Kidney tubule cell (primary cell): ENCODE results near the gene ADGRD1.
"Not testable (repeated sequence)": the region's sequence is repeated elsewhere in the genome, so short reads cannot be mapped to it uniquely, and the experiment has no call there.

Source experiments
- DNase-seq: peaks from one replicate; pipeline ENCODE4 v3.0.0-alpha.2; 2018; ENCODE audit warnings: low spot score

Gene ADGRD1

GRCh38 chr12:131121705-131122405, 168.1 kb downstream of the ADGRD1 start:
- DNase-seq = no peak

GRCh38 chr12:131122631-131123030, 168.9 kb downstream of the ADGRD1 start:
- DNase-seq = no peak

GRCh38 chr12:131123817-131124216, 170.1 kb downstream of the ADGRD1 start:
- DNase-seq = no peak

DNA sequence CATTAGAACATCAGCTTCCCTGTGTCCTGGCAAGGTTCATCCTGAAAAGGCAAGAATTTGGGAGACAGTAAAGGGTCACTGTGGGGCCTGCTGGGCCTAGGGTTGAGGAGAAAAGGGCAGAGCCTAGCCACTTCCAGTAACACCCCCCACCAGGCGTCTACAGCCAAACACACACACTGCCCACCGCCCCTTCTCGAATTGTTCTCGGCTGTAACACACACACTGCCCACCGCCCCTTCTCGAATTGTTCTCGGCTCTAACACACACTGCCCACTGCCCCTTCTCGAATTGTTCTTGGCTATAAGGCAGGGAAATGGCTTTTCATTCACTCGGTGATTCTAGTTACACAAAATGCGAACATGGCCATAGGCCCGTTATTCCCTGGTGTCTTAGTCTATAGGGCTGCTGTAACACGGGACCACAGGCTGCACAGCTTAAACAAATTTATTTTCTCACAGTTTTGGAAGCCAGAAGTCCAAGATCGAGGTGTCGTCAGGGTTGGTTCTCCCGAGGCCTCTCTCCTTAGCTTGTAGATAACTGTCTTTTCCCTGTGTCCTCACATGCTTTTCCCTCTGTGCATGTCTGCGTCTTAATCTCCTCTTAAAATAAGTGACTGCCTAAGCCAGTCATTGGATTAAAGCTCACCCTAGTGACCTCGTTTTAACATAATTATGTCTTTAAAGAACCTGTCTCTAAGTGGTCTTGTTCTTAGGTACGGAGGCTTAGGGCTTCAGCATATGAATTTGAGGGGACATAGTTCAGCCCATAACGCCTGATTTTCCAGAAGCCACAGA, 171.0 kb downstream of the ADGRD1 start:
- no peak for DNase-seq

DNA sequence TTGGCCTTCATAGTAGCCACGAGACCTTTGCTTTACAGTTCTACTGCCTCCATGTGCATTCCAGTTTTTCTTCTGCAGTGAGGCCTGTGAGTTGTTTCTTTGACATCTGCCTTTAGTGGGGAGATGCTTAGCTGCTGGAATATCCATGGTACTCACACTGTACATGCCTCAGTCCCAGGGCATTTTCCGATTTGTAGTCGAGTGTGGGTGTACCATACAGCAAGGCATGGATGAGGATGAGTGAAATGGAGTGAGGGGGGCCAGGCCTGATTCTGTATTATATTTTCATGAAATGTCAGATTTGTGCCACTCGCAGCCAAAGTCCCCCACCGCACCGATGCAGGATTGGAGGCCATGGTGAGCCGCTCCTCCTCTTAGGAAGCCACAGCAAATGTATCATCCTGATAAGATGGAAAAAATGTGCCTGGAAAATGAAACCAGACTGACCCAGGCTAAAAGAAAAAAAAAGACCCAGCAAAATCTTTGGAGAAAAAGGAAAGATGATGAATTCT, 173.0 kb downstream of the ADGRD1 start:
- no peak for DNase-seq

- no peak for DNase-seq
These were observed 174.8 kb downstream of the ADGRD1 start for GRCh38 chr12:131128556-131128955.

- DNase-seq = not testable (repeated sequence)
These were observed 175.4 kb downstream of the ADGRD1 start for GRCh38 chr12:131128966-131129619.

GRCh38 chr12:131129839-131130238, 176.1 kb downstream of the ADGRD1 start:
- peak; percentile 85 for DNase-seq

GRCh38 chr12:131130311-131130911, 176.7 kb downstream of the ADGRD1 start:
- no peak for DNase-seq

GRCh38 chr12:131131077-131131807, 177.5 kb downstream of the ADGRD1 start:
- DNase-seq = no peak

DNA sequence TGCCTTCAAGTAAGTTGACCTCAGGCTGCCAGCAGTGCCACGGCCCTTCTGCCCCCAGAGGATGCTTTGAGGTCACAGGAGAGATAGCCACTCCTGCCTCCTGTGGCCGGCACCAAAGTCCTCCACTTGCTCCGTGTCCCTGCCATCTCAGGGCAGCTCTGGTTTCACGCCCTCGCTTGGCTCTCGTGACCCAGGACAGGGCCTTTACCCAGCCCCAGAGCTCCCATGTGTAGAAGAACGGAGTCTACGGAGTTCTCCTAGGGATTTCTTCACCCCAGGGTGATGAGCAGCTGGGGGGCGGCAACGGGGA, 178.1 kb downstream of the ADGRD1 start:
- no peak for DNase-seq

GRCh38 chr12:131132118-131132892, 178.6 kb downstream of the ADGRD1 start:
- peak; percentile 72 for DNase-seq

DNA sequence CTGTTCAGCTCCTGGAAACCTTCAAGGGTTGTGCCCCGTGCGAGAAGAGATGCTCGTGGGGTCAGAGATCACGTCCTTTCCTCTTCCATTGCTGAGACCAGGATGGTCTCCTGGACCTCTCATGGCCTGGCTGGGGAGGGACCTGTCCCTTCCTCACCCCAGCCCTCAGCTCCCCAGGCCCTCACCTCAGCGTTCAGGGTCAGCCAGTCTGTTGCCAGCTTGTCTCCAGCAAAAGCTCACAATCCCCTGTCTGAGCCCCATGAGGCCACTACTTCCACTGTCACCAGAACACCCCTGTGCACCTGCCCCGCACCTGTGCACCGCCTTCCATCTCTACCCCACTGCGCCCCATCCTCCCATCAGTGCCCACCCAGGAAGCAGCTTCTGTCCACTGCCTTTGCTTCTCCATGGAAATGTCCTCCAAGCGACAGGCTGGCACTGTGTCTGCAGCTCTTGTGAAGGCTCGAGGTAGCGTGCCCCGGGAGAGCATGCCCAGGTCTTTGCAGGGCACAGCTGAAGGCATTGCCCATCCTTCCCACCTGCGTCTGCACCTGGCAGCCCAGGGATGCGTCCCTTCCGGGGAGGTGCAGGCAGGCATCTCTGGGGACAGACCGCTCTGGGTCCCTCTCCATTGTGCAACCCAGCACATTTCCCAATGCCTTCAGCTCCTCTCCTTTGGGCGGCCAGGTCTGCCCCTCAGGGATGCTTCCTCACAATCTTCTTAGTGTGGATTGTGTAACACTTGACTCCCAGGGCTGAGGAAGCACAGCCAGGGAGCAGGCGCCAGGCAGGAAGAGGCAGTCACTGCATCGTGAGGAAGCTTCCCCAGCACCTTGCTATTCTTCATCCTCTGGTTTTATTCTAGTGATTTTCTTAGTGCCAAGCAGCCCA, 179.6 kb downstream of the ADGRD1 start:
- no peak for DNase-seq

DNA sequence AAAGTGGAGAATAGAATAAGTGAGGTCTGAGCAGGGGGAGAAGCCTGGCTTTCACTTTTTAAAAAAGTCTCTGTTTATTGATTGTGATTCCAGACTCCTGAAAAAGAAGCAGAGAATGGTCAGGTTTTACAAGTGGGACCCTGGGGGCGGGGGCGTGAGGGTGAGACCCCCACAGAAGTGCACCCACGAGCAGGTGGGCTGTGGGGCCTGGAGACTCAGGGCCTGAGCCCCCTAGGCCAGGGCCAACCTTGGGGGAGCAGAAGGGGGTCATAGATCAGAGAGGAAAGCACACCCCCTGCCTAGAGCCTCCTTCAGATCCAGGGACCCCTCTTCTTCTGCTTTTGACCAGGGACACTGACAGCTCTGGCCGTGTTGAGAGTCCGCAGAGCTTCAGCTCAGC, 180.3 kb downstream of the ADGRD1 start:
- DNase-seq = no peak

GRCh38 chr12:131134523-131135310, 181.0 kb downstream of the ADGRD1 start:
- DNase-seq = no peak

GRCh38 chr12:131135311-131135785, 181.6 kb downstream of the ADGRD1 start:
- no peak for DNase-seq

GRCh38 chr12:131135786-131136538, 182.3 kb downstream of the ADGRD1 start:
- no peak for DNase-seq

- DNase-seq = no peak
These were observed 182.8 kb downstream of the ADGRD1 start for GRCh38 chr12:131136539-131136872.
